CD14-positive monocyte (primary cell): ENCODE data around the gene CDC37L1. TPM values are rescaled to one million over a fixed set of nuclear protein-coding genes. Genes with fewer than 3 reads are reported as not detected.

ENCODE experiments used
- DNase-seq, 3 donors: peaks; one replicate each; pipeline ENCODE4 v3.0.0-alpha.2; 2011 to 2022
- H2AFZ ChIP-seq: 2 replicates; pipeline ENCODE4 v1.6.0; 2012; ENCODE audit warnings: mild to moderate bottlenecking, low read depth, low read length, inconsistent platforms; ENCODE audit not compliant: insufficient read depth, poor library complexity, severe bottlenecking
- H3K27ac ChIP-seq, 2 donors: 1 replicate in 1 of 2; 2 replicates in 1 of 2; pipeline ENCODE4 v1.5.1; 2012 to 2013; ENCODE audit warnings: low read length in 2 of 2, control low read depth in 1 of 2, inconsistent platforms in 1 of 2, low read depth in 1 of 2, mild to moderate bottlenecking in 1 of 2
- H3K27me3 ChIP-seq, 2 donors: one replicate each; pipeline versions ENCODE4 v1.6.0 to v1.6.1; 2011 to 2013; ENCODE audit warnings: low read length in 2 of 2; ENCODE audit not compliant: control insufficient read depth in 2 of 2, insufficient read depth in 2 of 2
- H3K36me3 ChIP-seq, 2 donors: replicated peaks in 1 of 2; 1 replicate in 1 of 2; 2 replicates in 1 of 2; pipeline versions ENCODE4 v1.5.1 to v1.6.1; 2012 to 2013; ENCODE audit warnings: low read length in 2 of 2, control low read depth in 1 of 2, inconsistent platforms in 1 of 2, mild to moderate bottlenecking in 1 of 2; ENCODE audit not compliant: insufficient read depth in 2 of 2, control insufficient read depth in 1 of 2
- H3K4me1 ChIP-seq, 2 donors: 1 replicate in 1 of 2; 2 replicates in 1 of 2; pipeline versions ENCODE4 v1.5.1 to v1.6.1; 2012 to 2013; ENCODE audit warnings: low read length in 2 of 2, control low read depth in 1 of 2, inconsistent platforms in 1 of 2, mild to moderate bottlenecking in 1 of 2, moderate library complexity in 1 of 2; ENCODE audit not compliant: insufficient read depth in 2 of 2, control insufficient read depth in 1 of 2
- H3K4me2 ChIP-seq: replicated peaks from 2 replicates; pipeline ENCODE3; 2012; ENCODE audit warnings: low read length, moderate library complexity, mild to moderate bottlenecking; ENCODE audit not compliant: poor library complexity, severe bottlenecking; ENCODE audit errors: extremely low read depth
- H3K4me3 ChIP-seq, 3 experiments: fragments of 200-600 bp in 1 of 3; sonication (generic) in 1 of 3; replicated peaks in 1 of 3; 1 replicate in 2 of 3; 2 replicates in 1 of 3; pipeline ENCODE4 v1.5.1; 2011 to 2013; ENCODE audit warnings: low read length in 3 of 3, mild to moderate bottlenecking in 3 of 3, control low read depth in 2 of 3, low read depth in 2 of 3, inconsistent platforms in 1 of 3, moderate library complexity in 1 of 3
- H3K79me2 ChIP-seq: 2 replicates; pipeline ENCODE4 v1.6.0; 2012; ENCODE audit warnings: mild to moderate bottlenecking, control low read depth, inconsistent platforms, low read length, moderate library complexity; ENCODE audit not compliant: insufficient read depth
- H3K9ac ChIP-seq: 2 replicates; pipeline ENCODE4 v1.6.0; 2017; ENCODE audit warnings: low read length, mild to moderate bottlenecking; ENCODE audit not compliant: insufficient read depth, poor library complexity, severe bottlenecking
- H3K9me3 ChIP-seq, 2 donors: replicated peaks in 1 of 2; 1 replicate in 1 of 2; 2 replicates in 1 of 2; pipeline versions ENCODE4 v1.5.1 to v1.6.1; 2012 to 2013; ENCODE audit warnings: low read length in 2 of 2, control low read depth in 1 of 2; ENCODE audit not compliant: control insufficient read depth in 1 of 2, insufficient read depth in 1 of 2
- H4K20me1 ChIP-seq: 2 replicates; pipeline ENCODE4 v1.6.0; 2012; ENCODE audit warnings: mild to moderate bottlenecking, low read length, control low read depth, moderate library complexity; ENCODE audit not compliant: insufficient read depth
- H3K27ac Mint-ChIP-seq, 7 donors: one replicate each; pipeline ENCODE4 v1.8.0; 2020; ENCODE audit warnings: mild to moderate bottlenecking in 7 of 7, mixed read lengths in 7 of 7, moderate library complexity in 6 of 7, inconsistent platforms in 2 of 7
- H3K27me3 Mint-ChIP-seq, 3 donors: one replicate each; pipeline ENCODE4 v1.8.0; 2021 to 2022; ENCODE audit warnings: low read depth in 3 of 3, mild to moderate bottlenecking in 3 of 3, mixed read lengths in 3 of 3, moderate library complexity in 3 of 3, inconsistent platforms in 1 of 3
- H3K36me3 Mint-ChIP-seq, 2 donors: one replicate each; pipeline ENCODE4 v1.8.0; 2020; ENCODE audit warnings: mixed read lengths in 2 of 2, inconsistent platforms in 1 of 2, mild to moderate bottlenecking in 1 of 2
- H3K4me1 Mint-ChIP-seq: one replicate; pipeline ENCODE4 v1.8.0; 2020; ENCODE audit warnings: mild to moderate bottlenecking, mixed read lengths
- H3K4me3 Mint-ChIP-seq, 2 donors: one replicate each; pipeline ENCODE4 v1.8.0; 2020; ENCODE audit warnings: mild to moderate bottlenecking in 2 of 2, mixed read lengths in 2 of 2, moderate library complexity in 1 of 2
- H3K9me3 Mint-ChIP-seq, 7 donors: one replicate each; pipeline ENCODE4 v1.8.0; 2020 to 2022; ENCODE audit warnings: mixed read lengths in 7 of 7, mild to moderate bottlenecking in 6 of 7, moderate library complexity in 6 of 7, inconsistent platforms in 2 of 7
- WGBS: methylation state at CpG from one replicate; pipeline ENCODE4 v1.1.5; 2013; ENCODE audit warnings: missing lambda C conversion rate; ENCODE audit not compliant: insufficient coverage; 5-methylcytosine and 5-hydroxymethylcytosine counted together
- intact Hi-C, 2 donors: fragments of 100-400 bp; cut with micrococcal nuclease; formaldehyde crosslinking; loops; one replicate each; pipeline versions ENCODE4 v1.15.0 to v1.15.1; 2023
- polyA plus RNA-seq, 3 donors: library from polyadenylated mRNA; depleted of rRNA in 1 of 3; unstranded in 2 of 3; stranded (reverse) in 1 of 3; fragments of 300-500 nt in 2 of 3; fragments of >200 nt in 1 of 3; fragmentation: Illumina TruSeq in 2 of 3; gene quantifications; 1 replicate in 2 of 3; 2 replicates in 1 of 3; pipeline ENCODE4 v1.2.3, GENCODE V29; 2012 to 2021
- TF ChIP-seq, protein P1 (sequence below): fragments of 200-600 bp; IDR thresholded peaks from one replicate; pipeline ENCODE4 v1.8.0; 2022; ENCODE audit warnings: antibody characterized with exemption, mild to moderate bottlenecking

Gene CDC37L1
- polyA plus RNA-seq, 3 donors: 2.8 to 4.4 (median 2.8) TPM

DNA sequence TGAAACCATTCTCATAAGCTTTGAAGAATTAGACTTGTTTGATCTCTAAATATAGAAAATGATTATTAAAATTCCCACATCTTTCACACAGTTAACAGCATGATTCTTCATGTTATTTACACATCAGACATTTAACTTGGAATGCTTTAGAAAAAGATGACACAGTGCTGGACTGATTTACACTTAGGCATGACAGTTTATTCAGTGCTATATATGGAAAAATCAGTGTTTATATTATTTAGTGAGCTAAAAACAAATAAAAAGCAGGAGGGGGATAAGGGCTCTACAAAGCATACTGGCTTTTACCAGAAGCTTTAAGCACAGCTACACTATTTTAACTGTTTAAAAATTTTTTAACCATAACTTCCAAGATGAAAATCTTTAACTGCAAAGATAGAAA lies 30.0 kb downstream of the CDC37L1 start:
- intact Hi-C loops: no loop called here
- H2AFZ ChIP-seq: no peak overlapping the region
- no peaks in the 10 kb centered on the region for H3K27me3 ChIP-seq

DNA sequence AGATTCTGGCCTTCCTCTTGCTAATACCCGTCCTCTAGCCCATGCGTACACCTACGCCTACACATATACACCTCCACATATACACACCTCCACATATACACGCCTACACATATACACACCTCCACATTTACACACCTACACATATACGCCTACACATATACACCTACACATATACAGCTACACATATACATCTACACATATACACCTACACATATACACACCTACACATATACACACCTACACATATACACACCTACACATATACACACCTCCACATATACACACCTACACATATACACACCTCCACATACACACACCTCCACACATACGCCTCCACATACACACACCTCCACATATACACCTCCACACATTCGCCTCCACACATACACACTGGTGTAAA lies 34.5 kb downstream of the CDC37L1 start:
- H3K36me3 Mint-ChIP-seq: peaks cover 39 to 51% of the 10 kb centered on the region in 2 donors
- Histone ChIP-seq H3K27ac (no peak overlapping the region), H3K4me2 (no peak overlapping the region), H3K9me3 (no peaks in the 10 kb centered on the region), H3K79me2 (no peaks in the 10 kb centered on the region), H3K4me3 (no peak overlapping the region), H2AFZ (no peak overlapping the region), H3K27me3 (no peaks in the 10 kb centered on the region), H3K4me1 (no peaks in the 10 kb centered on the region), H3K36me3 (peaks cover 22 to 53% of the 10 kb centered on the region in 2 donors), H4K20me1 (no peaks in the 10 kb centered on the region), H3K9ac (no peak overlapping the region)
- H3K9me3 Mint-ChIP-seq: no peaks in the 10 kb centered on the region
- 63% methylated on average over 4 of the region's 7 CpGs for WGBS
- peak overlapping the region in 1 of 7 donors; percentile 7 for H3K27ac Mint-ChIP-seq
- no peaks in the 10 kb centered on the region for H3K4me1 Mint-ChIP-seq
- TF ChIP-seq, protein P1, sequence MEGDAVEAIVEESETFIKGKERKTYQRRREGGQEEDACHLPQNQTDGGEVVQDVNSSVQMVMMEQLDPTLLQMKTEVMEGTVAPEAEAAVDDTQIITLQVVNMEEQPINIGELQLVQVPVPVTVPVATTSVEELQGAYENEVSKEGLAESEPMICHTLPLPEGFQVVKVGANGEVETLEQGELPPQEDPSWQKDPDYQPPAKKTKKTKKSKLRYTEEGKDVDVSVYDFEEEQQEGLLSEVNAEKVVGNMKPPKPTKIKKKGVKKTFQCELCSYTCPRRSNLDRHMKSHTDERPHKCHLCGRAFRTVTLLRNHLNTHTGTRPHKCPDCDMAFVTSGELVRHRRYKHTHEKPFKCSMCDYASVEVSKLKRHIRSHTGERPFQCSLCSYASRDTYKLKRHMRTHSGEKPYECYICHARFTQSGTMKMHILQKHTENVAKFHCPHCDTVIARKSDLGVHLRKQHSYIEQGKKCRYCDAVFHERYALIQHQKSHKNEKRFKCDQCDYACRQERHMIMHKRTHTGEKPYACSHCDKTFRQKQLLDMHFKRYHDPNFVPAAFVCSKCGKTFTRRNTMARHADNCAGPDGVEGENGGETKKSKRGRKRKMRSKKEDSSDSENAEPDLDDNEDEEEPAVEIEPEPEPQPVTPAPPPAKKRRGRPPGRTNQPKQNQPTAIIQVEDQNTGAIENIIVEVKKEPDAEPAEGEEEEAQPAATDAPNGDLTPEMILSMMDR: no peak
- H3K4me3 Mint-ChIP-seq: no peak overlapping the region
- no peaks in the 10 kb centered on the region for H3K27me3 Mint-ChIP-seq
- no peak for DNase-seq
- intact Hi-C loops: no loop called here

More for the DNA sequence above, 30.0 kb downstream of the CDC37L1 start:
- H3K27me3 Mint-ChIP-seq: no peaks in the 10 kb centered on the region
- H3K79me2 ChIP-seq: no peaks in the 10 kb centered on the region
- TF ChIP-seq, protein P1: no peak
- H3K9me3 Mint-ChIP-seq: no peaks in the 10 kb centered on the region
- H3K4me1 Mint-ChIP-seq: no peaks in the 10 kb centered on the region
- no peak overlapping the region for H3K9ac ChIP-seq
- no peak overlapping the region for H3K4me2 ChIP-seq
- H3K27ac Mint-ChIP-seq: no peak overlapping the region
- no peaks in the 10 kb centered on the region for H3K9me3 ChIP-seq
- no peaks in the 10 kb centered on the region for H4K20me1 ChIP-seq
- H3K4me3 Mint-ChIP-seq: no peak overlapping the region
- H3K4me3 ChIP-seq: no peak overlapping the region
- H3K27ac ChIP-seq: no peak overlapping the region
- DNase-seq: no peak
- H3K36me3 ChIP-seq: peaks cover 15 to 48% of the 10 kb centered on the region in 2 donors
- H3K36me3 Mint-ChIP-seq: peaks cover 24 to 36% of the 10 kb centered on the region in 2 donors
- H3K4me1 ChIP-seq: no peaks in the 10 kb centered on the region
